B cell (primary cell): ENCODE data around the gene RDH12.
"Not testable (repeated sequence)": the region's sequence is repeated elsewhere in the genome, so short reads cannot be mapped to it uniquely, and the experiment has no call there.

Source experiments
- CTCF ChIP-seq: fragments of 200-600 bp; IDR thresholded peaks from one replicate; pipeline ENCODE4 v1.8.0; 2022; ENCODE audit warnings: antibody characterized with exemption, mild to moderate bottlenecking
- EZH2 ChIP-seq: IDR thresholded peaks from 2 replicates; pipeline ENCODE4 v1.6.1; 2012; ENCODE audit warnings: borderline replicate concordance, low read depth, mild to moderate bottlenecking, moderate library complexity, low read length; ENCODE audit not compliant: insufficient read depth, poor library complexity, severe bottlenecking

GRCh38 chr14:67701492-67701891 is at the start of gene RDH12:
- TF ChIP-seq CTCF, EZH2: not testable (repeated sequence)
